DOHH2 (cell line): ENCODE measurements around the gene HBB.

Experiments
- CTCF ChIP-seq: fragments of 200-600 bp; sonication (generic); IDR thresholded peaks from one replicate; pipeline ENCODE4 v1.5.1; 2014; ENCODE audit warnings: antibody characterized with exemption, mild to moderate bottlenecking, low read depth, low read length; ENCODE audit not compliant: poor library complexity, severe bottlenecking
- EZH2phosphoT487 ChIP-seq: fragments of 200-600 bp; sonication (generic); IDR thresholded peaks from 2 replicates; pipeline ENCODE4 v1.6.1; 2017; ENCODE audit warnings: borderline replicate concordance, mild to moderate bottlenecking, antibody characterized with exemption, low read length, moderate library complexity, mixed read lengths

GRCh38 chr11:5274395-5274794 is 47.5 kb upstream of the HBB start:
- TF ChIP-seq EZH2phosphoT487 = no peak
- no peak for TF ChIP-seq CTCF
